NB4 (cell line): Measurements from ENCODE around the gene KRT83.

Experiments
- POLR2A ChIP-seq: IDR thresholded peaks from 2 replicates; pipeline ENCODE4 v1.6.1; 2011; ENCODE audit warnings: mild to moderate bottlenecking; ENCODE audit not compliant: insufficient read length; ENCODE audit errors: extremely low read depth
- TF ChIP-seq, protein P1 (sequence below): IDR thresholded peaks from one replicate; pipeline ENCODE4 v1.5.1; 2012; ENCODE audit warnings: low read depth, low read length

DNA sequence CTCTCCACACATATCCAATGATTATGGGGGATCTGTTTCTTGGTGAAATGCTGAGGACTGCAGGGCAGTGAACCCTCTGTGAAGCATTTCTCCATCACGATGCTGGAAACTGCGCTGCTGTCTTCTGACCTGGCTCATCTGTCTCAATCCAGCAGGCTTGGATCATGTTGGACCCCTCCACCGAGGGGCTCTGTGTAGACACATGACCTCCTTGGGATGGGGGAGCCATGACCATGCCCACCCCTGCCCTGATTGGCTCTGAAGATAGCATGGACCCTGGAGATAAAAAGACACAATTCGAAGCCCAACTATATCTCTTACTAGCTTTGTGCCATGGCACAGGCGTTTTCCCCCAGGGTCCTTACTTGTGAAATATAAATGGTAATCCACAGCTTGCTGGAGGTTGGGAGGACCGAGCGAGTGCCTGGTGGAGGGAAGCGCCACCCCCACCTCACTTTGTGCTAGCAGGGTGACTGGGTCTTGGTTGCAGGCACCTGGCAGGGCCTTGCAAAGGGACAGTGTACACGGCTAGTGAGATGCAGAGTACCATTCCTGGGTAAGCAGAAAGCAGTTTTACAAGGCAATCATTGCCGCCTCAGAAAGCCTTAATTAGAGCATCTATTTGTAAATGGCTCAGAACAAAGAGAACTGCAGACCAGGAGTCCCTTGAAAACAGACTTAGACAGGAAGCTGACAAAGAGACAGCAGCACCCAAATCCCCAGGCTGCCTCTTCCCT is 2.4 kb upstream of the KRT83 start:
- TF ChIP-seq, protein P1, sequence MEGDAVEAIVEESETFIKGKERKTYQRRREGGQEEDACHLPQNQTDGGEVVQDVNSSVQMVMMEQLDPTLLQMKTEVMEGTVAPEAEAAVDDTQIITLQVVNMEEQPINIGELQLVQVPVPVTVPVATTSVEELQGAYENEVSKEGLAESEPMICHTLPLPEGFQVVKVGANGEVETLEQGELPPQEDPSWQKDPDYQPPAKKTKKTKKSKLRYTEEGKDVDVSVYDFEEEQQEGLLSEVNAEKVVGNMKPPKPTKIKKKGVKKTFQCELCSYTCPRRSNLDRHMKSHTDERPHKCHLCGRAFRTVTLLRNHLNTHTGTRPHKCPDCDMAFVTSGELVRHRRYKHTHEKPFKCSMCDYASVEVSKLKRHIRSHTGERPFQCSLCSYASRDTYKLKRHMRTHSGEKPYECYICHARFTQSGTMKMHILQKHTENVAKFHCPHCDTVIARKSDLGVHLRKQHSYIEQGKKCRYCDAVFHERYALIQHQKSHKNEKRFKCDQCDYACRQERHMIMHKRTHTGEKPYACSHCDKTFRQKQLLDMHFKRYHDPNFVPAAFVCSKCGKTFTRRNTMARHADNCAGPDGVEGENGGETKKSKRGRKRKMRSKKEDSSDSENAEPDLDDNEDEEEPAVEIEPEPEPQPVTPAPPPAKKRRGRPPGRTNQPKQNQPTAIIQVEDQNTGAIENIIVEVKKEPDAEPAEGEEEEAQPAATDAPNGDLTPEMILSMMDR, result no peak
- no peak for TF ChIP-seq POLR2A
